Measurements from ENCODE around the gene TMEM140. TPM values are rescaled to one million over a fixed set of nuclear protein-coding genes. Genes with fewer than 3 reads are reported as not detected.

The TMEM140 gene
- polyA plus RNA-seq, 1 donor (not counting 4 experiments of a cell fraction or from before 2014, with no cell fraction given), result 0.17 TPM

DNA sequence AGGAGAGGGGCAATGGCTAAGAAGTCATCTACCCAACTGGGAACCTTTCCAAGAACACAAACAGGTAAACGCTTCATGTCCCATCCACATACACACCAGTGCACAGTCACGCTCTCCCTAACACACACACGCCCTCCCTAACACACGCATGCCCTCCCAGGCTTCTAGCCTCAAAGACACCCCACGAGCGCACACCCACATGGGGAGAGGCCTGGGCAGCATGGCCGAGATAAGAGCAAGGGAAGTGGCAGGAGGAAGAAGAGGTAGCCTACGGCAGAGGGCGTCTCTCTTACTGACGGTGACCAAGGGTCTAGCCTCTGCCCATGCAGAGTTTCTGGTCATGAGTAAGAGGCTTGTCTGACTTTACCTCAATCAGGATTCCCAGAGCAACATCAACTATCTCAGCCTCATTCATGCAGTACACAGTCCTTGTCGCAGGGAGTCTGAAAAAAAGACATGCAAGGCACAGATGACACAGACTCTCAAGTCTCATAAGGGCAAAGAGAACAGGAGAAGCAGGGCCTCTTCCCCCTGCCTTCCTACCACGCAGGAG, 19.6 kb downstream of the TMEM140 start:
- dilution Hi-C loops (cut with MboI; ENCODE audit: extremely low pct_ligation_motif_present, low sequenced_read_pairs), result loop anchor here (25.0 kb wide), 1 partner anchor 180 kb away; the partner anchor contains the start of gene AGBL3
- Histone ChIP-seq H3K27me3 (ENCODE audit: control insufficient read depth, extremely low read depth, insufficient read depth, low read length) (no peaks in the 10 kb centered on the region), H2AFZ (ENCODE audit: control insufficient read depth, low read length) (no peak overlapping the region), H3K79me2 (ENCODE audit: control insufficient read depth, insufficient read depth, low read length) (peaks cover 19% of the 10 kb centered on the region), H3K4me3 (ENCODE audit: control insufficient read depth in 2 of 3, extremely low read depth in 1 of 3, insufficient read depth in 2 of 3, low read depth in 1 of 3, low read length in 3 of 3) (no peak overlapping the region), H3K4me1 (ENCODE audit: control insufficient read depth, extremely low read depth, insufficient read depth, low read length) (peaks cover 24% of the 10 kb centered on the region), H3K9me1 (ENCODE audit: control insufficient read depth, extremely low read depth, insufficient read depth, low read length) (peaks cover 5% of the 10 kb centered on the region), H3K27ac (ENCODE audit: control insufficient read depth, insufficient read depth, low read length) (no peak overlapping the region), H3K9me3 (ENCODE audit: control insufficient read depth, low read depth, low read length) (no peaks in the 10 kb centered on the region), H3K4me2 (ENCODE audit: control insufficient read depth, extremely low read depth, insufficient read depth, low read depth, low read length) (no peak overlapping the region), H3K9ac (ENCODE audit: control insufficient read depth, extremely low read depth, insufficient read depth, low read length) (no peak overlapping the region), H4K20me1 (ENCODE audit: control insufficient read depth, extremely low read depth, insufficient read depth, low read length) (no peaks in the 10 kb centered on the region), H3K36me3 (ENCODE audit: control insufficient read depth in 2 of 2, extremely low read depth in 1 of 2, insufficient read depth in 2 of 2, low read length in 2 of 2) (peaks cover 27 to 33% of the 10 kb centered on the region in 2 experiments)
- no peak for FAIRE-seq
- DNase-seq (ENCODE audit: low read depth, low spot score), result no peak
- no peak for TF ChIP-seq EZH2 (IDR thresholded peaks at IDR 0.05; ENCODE audit: low read length)
- TF ChIP-seq, protein P1, sequence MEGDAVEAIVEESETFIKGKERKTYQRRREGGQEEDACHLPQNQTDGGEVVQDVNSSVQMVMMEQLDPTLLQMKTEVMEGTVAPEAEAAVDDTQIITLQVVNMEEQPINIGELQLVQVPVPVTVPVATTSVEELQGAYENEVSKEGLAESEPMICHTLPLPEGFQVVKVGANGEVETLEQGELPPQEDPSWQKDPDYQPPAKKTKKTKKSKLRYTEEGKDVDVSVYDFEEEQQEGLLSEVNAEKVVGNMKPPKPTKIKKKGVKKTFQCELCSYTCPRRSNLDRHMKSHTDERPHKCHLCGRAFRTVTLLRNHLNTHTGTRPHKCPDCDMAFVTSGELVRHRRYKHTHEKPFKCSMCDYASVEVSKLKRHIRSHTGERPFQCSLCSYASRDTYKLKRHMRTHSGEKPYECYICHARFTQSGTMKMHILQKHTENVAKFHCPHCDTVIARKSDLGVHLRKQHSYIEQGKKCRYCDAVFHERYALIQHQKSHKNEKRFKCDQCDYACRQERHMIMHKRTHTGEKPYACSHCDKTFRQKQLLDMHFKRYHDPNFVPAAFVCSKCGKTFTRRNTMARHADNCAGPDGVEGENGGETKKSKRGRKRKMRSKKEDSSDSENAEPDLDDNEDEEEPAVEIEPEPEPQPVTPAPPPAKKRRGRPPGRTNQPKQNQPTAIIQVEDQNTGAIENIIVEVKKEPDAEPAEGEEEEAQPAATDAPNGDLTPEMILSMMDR (optimal IDR thresholded peaks at IDR 0.05 in 1 of 3, IDR thresholded peaks at IDR 0.05 in 1 of 3, conservative IDR thresholded peaks at IDR 0.05 in 1 of 3; ENCODE audit: extremely low read depth in 1 of 3, insufficient read depth in 2 of 3, low read length in 3 of 3), result no peak

DNA sequence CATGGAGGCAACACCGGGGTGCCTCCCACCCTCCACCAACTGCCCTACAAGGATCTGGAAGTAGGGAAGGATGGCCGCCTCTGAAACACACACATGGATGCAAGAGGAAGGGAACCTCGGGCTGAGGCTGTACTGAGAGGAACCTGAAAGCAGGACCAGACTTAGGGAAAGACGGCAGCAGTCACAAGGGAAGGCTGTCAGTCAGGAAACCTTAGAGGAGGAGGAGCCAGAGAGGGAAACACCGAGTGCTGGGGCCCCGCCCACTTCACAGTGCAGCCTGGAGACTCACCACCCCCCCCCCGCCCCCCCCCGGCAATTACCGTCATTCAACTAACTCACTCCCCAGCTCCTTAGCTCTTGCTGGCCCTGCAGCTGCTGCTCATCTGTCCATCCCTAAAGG, 20.1 kb downstream of the TMEM140 start:
- Histone ChIP-seq H3K27ac (ENCODE audit: control insufficient read depth, insufficient read depth, low read length) (no peak overlapping the region), H3K9ac (ENCODE audit: control insufficient read depth, extremely low read depth, insufficient read depth, low read length) (no peak overlapping the region), H3K9me1 (ENCODE audit: control insufficient read depth, extremely low read depth, insufficient read depth, low read length) (peaks cover 5% of the 10 kb centered on the region), H3K79me2 (ENCODE audit: control insufficient read depth, insufficient read depth, low read length) (peaks cover 19% of the 10 kb centered on the region), H3K4me2 (ENCODE audit: control insufficient read depth, extremely low read depth, insufficient read depth, low read depth, low read length) (no peak overlapping the region), H3K36me3 (ENCODE audit: control insufficient read depth in 2 of 2, extremely low read depth in 1 of 2, insufficient read depth in 2 of 2, low read length in 2 of 2) (peaks cover 27 to 33% of the 10 kb centered on the region in 2 experiments), H2AFZ (ENCODE audit: control insufficient read depth, low read length) (no peak overlapping the region), H3K4me1 (ENCODE audit: control insufficient read depth, extremely low read depth, insufficient read depth, low read length) (peaks cover 24% of the 10 kb centered on the region), H3K9me3 (ENCODE audit: control insufficient read depth, low read depth, low read length) (no peaks in the 10 kb centered on the region), H3K27me3 (ENCODE audit: control insufficient read depth, extremely low read depth, insufficient read depth, low read length) (no peaks in the 10 kb centered on the region), H3K4me3 (ENCODE audit: control insufficient read depth in 2 of 3, extremely low read depth in 1 of 3, insufficient read depth in 2 of 3, low read depth in 1 of 3, low read length in 3 of 3) (no peak overlapping the region), H4K20me1 (ENCODE audit: control insufficient read depth, extremely low read depth, insufficient read depth, low read length) (no peaks in the 10 kb centered on the region)
- dilution Hi-C loops (cut with MboI; ENCODE audit: extremely low pct_ligation_motif_present, low sequenced_read_pairs), result loop anchor here (25.0 kb wide), 1 partner anchor 181 kb away; the partner anchor contains the start of gene AGBL3
- FAIRE-seq (no peak), DNase-seq (ENCODE audit: low read depth, low spot score) (no peak)
- TF ChIP-seq EZH2 (IDR thresholded peaks at IDR 0.05; ENCODE audit: low read length), result no peak
- TF ChIP-seq, protein P1 (optimal IDR thresholded peaks at IDR 0.05 in 1 of 3, IDR thresholded peaks at IDR 0.05 in 1 of 3, conservative IDR thresholded peaks at IDR 0.05 in 1 of 3; ENCODE audit: extremely low read depth in 1 of 3, insufficient read depth in 2 of 3, low read length in 3 of 3), result no peak
